GM10266 (cell line): ENCODE results near the gene SIPA1L3.

Experiments used
- DNase-seq: peaks from one replicate; pipeline ENCODE4 v3.0.0; 2012; ENCODE audit errors: extremely low spot score
- TF ChIP-seq, protein P1 (sequence below): IDR thresholded peaks from 2 replicates; pipeline ENCODE4 v1.5.1; 2012; ENCODE audit warnings: mild to moderate bottlenecking, low read depth; ENCODE audit not compliant: control insufficient read depth, insufficient read depth; ENCODE audit errors: missing control alignments

The SIPA1L3 gene

DNA sequence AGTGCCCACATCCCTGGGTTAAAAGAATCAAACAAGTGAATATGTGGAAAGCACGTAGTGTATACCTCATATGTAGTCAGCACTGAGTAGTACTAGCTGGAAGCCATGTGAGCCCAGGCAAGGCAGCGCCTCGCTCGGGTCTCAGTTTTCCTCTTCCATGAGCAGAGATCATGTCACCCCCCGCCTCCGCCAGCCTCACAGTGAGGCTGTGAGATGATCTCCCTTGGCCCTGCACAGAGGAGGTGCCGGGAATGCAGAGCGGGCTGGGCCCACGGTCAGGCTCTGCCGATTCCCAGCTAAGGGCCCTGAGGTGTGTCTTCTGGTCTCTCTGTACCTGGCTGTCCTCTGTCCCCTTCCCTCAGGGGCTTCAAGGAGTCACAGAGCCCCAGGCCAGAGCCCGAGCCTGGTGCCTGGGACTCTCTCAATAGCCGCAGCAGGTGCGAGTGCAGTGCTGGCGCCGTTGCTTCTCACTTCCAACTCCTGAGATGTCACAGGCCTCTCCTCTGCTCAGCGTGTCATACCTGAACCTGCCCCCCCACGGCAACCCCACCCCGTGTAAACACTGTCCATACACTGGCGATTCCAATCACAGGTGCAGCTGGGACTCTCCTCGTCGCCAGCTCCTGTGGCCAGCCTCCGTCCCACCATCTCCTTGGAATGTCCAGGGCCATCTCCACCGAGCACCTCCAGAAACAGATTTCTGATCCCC, 290.1 kb downstream of the SIPA1L3 start:
- TF ChIP-seq, protein P1, sequence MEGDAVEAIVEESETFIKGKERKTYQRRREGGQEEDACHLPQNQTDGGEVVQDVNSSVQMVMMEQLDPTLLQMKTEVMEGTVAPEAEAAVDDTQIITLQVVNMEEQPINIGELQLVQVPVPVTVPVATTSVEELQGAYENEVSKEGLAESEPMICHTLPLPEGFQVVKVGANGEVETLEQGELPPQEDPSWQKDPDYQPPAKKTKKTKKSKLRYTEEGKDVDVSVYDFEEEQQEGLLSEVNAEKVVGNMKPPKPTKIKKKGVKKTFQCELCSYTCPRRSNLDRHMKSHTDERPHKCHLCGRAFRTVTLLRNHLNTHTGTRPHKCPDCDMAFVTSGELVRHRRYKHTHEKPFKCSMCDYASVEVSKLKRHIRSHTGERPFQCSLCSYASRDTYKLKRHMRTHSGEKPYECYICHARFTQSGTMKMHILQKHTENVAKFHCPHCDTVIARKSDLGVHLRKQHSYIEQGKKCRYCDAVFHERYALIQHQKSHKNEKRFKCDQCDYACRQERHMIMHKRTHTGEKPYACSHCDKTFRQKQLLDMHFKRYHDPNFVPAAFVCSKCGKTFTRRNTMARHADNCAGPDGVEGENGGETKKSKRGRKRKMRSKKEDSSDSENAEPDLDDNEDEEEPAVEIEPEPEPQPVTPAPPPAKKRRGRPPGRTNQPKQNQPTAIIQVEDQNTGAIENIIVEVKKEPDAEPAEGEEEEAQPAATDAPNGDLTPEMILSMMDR: no peak

DNA sequence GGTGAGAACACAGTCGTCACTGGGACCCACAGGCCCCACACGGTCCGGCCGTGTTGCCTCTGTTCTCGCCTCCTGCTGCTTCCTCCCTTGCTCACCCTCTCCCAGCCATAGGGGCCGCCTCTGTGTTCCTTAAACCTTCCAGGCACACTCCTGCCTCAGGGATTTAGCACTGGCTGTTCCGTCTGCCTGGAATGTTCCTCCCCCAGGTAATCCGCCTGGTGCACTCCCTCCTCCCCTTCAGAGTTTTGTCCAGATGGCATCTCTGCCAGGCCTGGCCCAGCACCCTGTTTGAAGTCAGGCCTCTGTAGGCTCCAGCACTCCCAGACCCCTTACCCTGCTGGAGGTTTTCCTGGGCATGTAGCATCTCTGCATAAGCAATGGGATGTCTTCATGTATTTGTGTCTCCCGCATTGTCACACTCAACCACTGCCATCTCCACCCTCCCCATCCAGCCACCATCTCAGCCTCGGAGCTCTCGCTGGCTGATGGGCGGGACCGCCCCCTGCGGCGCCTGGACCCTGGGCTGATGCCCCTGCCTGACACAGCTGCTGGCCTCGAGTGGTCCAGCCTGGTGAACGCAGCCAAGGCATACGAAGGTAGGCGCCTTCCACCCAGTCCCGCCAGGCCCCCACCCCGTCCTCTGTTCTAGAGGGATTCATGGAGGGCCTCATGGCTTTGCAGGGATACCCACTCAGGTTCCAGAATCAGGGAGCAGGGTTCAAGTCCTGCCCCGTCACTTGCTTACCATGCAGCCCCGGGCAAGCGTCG, 291.1 kb downstream of the SIPA1L3 start:
- TF ChIP-seq, protein P1: no peak
- no peak for DNase-seq

More for the DNA sequence above, 290.1 kb downstream of the SIPA1L3 start:
- DNase-seq: no peak

DNA sequence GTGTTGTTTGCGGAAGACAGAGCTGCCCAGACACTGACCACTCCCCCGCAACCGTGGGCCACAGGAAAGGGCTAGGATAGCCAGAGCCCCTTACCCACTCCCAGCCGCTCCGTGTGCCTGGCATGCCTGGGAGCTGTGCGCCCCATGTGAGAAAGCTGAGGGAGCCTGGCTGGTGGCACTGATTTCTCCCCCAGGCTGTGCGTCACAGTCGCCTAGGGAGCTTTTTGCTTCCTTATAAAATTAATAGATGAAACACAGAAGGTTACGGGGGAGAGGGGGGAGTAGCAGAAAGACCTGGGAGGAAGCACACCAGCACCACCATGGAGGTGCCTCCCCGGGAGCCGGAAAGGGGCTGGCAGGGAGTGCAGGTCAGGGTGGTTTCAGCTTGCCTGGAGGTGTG, 292.3 kb downstream of the SIPA1L3 start:
- DNase-seq: no peak
- TF ChIP-seq, protein P1: no peak

DNA sequence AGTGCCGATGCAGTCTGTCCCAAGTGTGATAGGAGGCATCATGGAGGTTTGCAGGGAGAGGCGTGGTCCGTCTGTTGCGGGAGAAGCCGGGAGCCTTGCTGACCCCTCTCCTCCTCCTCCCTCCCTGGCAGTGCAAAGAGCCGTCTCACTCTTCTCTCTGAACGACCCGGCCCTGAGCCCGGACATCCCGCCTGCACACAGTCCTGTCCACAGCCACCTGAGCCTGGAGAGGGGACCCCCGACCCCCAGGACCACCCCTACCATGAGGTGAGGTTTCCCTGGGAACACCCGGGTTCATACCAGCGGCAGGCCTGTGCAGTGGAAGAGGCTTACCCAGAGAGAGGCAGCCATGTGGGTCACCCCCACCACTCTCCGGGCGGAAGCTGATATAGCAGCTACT, 294.7 kb downstream of the SIPA1L3 start:
- TF ChIP-seq, protein P1: no peak
- no peak for DNase-seq

DNA sequence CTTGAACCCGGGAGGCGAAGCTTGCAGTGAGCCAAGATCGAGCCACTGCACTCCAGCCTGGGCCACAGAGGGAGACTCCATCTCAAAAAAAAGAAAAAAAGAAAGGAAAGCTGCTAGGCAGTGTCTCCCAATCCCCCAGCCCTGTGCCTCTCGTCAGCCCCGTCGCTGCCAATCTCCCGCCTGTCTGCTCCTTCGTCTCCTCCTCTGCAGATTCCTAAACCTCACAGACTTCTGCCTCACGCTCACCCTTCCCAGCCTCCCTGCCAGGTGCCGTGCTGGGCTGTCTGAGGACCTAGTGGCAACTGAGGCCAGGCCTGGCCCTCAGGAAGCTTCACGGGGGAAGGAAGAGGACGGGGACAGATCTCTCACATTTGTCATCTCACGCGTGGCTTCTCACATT, 295.5 kb downstream of the SIPA1L3 start:
- DNase-seq: no peak
- TF ChIP-seq, protein P1: no peak

DNA sequence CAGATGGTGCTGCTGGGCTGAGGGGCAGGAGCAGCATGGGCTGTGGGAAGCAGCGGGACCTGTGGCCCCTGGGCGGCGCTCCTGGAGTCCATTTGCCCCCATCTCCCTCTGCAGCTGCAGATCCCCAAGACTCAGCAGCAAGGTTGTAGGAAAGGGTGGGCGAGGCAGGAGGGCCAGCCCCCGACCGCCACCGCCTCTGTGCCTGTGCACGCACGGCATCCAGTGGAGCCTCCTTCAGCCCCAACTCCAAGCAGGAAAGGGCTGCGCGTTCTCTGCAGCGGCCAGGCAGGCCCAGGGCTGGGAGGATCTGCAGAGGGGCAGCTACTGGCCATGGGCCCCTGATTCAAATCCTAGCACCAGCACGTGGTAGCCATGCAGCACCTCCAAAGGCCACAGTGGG, 296.2 kb downstream of the SIPA1L3 start:
- TF ChIP-seq, protein P1: no peak
- DNase-seq: no peak

DNA sequence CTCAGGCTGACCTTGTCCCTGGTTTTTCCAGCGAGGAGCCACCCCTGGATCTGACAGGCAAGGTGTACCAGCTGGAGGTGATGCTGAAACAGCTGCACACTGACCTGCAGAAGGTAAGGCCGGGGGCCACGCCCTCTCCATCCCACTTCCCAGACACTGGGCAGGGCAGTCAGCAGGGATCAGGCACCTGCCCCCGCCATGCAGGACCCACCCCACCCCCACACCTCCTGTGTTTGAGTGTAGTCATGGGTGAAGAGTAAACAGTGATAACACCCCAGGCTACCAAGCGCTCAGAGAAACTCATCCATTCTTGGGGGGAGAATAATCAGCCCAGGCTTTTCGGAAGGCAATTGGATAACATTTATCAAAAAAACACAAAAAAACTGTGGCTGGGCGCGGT, 297.1 kb downstream of the SIPA1L3 start:
- TF ChIP-seq, protein P1: no peak
- DNase-seq: no peak
